Activated T-helper 1 cell treated with anti-CD3 and anti-CD28 coated beads, Interleukin-12 subunit alpha, Interleukin-12 subunit beta, Interleukin-2, Interleukin-4 antibody, amounts not matched to agents 30 ng/mL and 10 ng/mL and 1 ng/mL, durations not matched to agents 14 hours and 24 hours and 36 hours (primary cell): Measurements from ENCODE around the gene SERPIND1. TPM values are rescaled to one million over a fixed set of nuclear protein-coding genes. Genes with fewer than 3 reads are reported as not detected.
"Not testable (repeated sequence)": the region's sequence is repeated elsewhere in the genome, so short reads cannot be mapped to it uniquely, and the experiment has no call there.

ENCODE experiments used
- DNase-seq: peaks from one replicate; pipeline ENCODE4 v3.0.0; 2021; ENCODE audit warnings: low spot score
- H3K27ac Mint-ChIP-seq: one replicate; pipeline ENCODE4 v1.8.0; 2021; ENCODE audit warnings: mild to moderate bottlenecking, mixed read lengths
- H3K27me3 Mint-ChIP-seq: one replicate; pipeline ENCODE4 v1.8.0; 2022; ENCODE audit warnings: mild to moderate bottlenecking, moderate library complexity, mixed read lengths; ENCODE audit not compliant: insufficient read depth
- H3K36me3 Mint-ChIP-seq: one replicate; pipeline ENCODE4 v1.8.0; 2021; ENCODE audit warnings: low read depth, mixed read lengths
- H3K4me1 Mint-ChIP-seq: one replicate; pipeline ENCODE4 v1.8.0; 2021; ENCODE audit warnings: low read depth, mixed read lengths
- H3K4me3 Mint-ChIP-seq: one replicate; pipeline ENCODE4 v1.8.0; 2021; ENCODE audit warnings: mild to moderate bottlenecking, moderate library complexity, mixed read lengths
- H3K9me3 Mint-ChIP-seq: one replicate; pipeline ENCODE4 v1.8.0; 2021; ENCODE audit warnings: mixed read lengths
- intact Hi-C: fragments of 100-400 bp; cut with micrococcal nuclease; formaldehyde crosslinking; loops from one replicate; pipeline ENCODE4 v1.15.1; 2024
- total RNA-seq: library from RNA; stranded (reverse); gene quantifications from 2 replicates; pipeline ENCODE4 v1.2.3, GENCODE V29; 2022

SERPIND1 gene
- total RNA-seq, 1 donor from 2014 or later: not detected

- H3K36me3 Mint-ChIP-seq, H3K9me3 Mint-ChIP-seq, intact Hi-C loops, H3K4me1 Mint-ChIP-seq, H3K4me3 Mint-ChIP-seq, DNase-seq, H3K27me3 Mint-ChIP-seq, H3K27ac Mint-ChIP-seq: not testable (repeated sequence)
Measured at GRCh38 chr22:20769496-20769826, 4.5 kb upstream of the SERPIND1 start.

GRCh38 chr22:20771918-20772625 lies 1.8 kb upstream of the SERPIND1 start:
- no peaks in the 10 kb centered on the region for H3K27me3 Mint-ChIP-seq
- no peak overlapping the region for H3K27ac Mint-ChIP-seq
- no peaks in the 10 kb centered on the region for H3K4me1 Mint-ChIP-seq
- intact Hi-C loops: no loop called here
- H3K4me3 Mint-ChIP-seq: no peak overlapping the region
- no peaks in the 10 kb centered on the region for H3K9me3 Mint-ChIP-seq
- H3K36me3 Mint-ChIP-seq: peaks cover 1% of the 10 kb centered on the region
- no peak for DNase-seq

GRCh38 chr22:20774882-20775281 lies 969 bp downstream of the SERPIND1 start:
- no peaks in the 10 kb centered on the region for H3K4me1 Mint-ChIP-seq
- DNase-seq: no peak

GRCh38 chr22:20775342-20775895 lies 1.5 kb downstream of the SERPIND1 start:
- intact Hi-C loops: no loop called here
- no peaks in the 10 kb centered on the region for H3K4me1 Mint-ChIP-seq
- no peaks in the 10 kb centered on the region for H3K27me3 Mint-ChIP-seq
- H3K36me3 Mint-ChIP-seq: peaks cover 13% of the 10 kb centered on the region
- H3K4me3 Mint-ChIP-seq: no peak overlapping the region
- no peaks in the 10 kb centered on the region for H3K9me3 Mint-ChIP-seq
- DNase-seq: no peak
- H3K27ac Mint-ChIP-seq: no peak overlapping the region

More at GRCh38 chr22:20774882-20775281, 969 bp downstream of the SERPIND1 start:
- Mint-ChIP-seq H3K9me3 (no peaks in the 10 kb centered on the region), H3K36me3 (peaks cover 9% of the 10 kb centered on the region), H3K27ac (no peak overlapping the region), H3K27me3 (no peaks in the 10 kb centered on the region), H3K4me3 (no peak overlapping the region)
- intact Hi-C loops: no loop called here

- no peak for DNase-seq
- Mint-ChIP-seq H3K27me3 (no peaks in the 10 kb centered on the region), H3K4me3 (no peak overlapping the region), H3K9me3 (no peaks in the 10 kb centered on the region), H3K4me1 (no peaks in the 10 kb centered on the region), H3K36me3 (peaks cover 13% of the 10 kb centered on the region), H3K27ac (no peak overlapping the region)
- intact Hi-C loops: no loop called here
Measured at GRCh38 chr22:20776624-20777405, 2.9 kb downstream of the SERPIND1 start.

- intact Hi-C loops: no loop called here
Measured at GRCh38 chr22:20777420-20778177, 3.7 kb downstream of the SERPIND1 start.

GRCh38 chr22:20779014-20779817 lies 5.3 kb downstream of the SERPIND1 start:
- Mint-ChIP-seq H3K36me3 (peaks cover 17% of the 10 kb centered on the region), H3K27me3 (no peaks in the 10 kb centered on the region), H3K4me3 (no peak overlapping the region), H3K27ac (no peak overlapping the region), H3K9me3 (no peaks in the 10 kb centered on the region), H3K4me1 (peaks cover 3% of the 10 kb centered on the region)
- intact Hi-C loops: no loop called here
- DNase-seq: no peak

More at GRCh38 chr22:20777420-20778177, 3.7 kb downstream of the SERPIND1 start:
- no peaks in the 10 kb centered on the region for H3K9me3 Mint-ChIP-seq
- no peaks in the 10 kb centered on the region for H3K4me1 Mint-ChIP-seq
- no peak overlapping the region for H3K4me3 Mint-ChIP-seq
- no peak overlapping the region for H3K27ac Mint-ChIP-seq
- DNase-seq: no peak
- no peaks in the 10 kb centered on the region for H3K27me3 Mint-ChIP-seq
- peaks cover 13% of the 10 kb centered on the region for H3K36me3 Mint-ChIP-seq

GRCh38 chr22:20779818-20780158 lies 5.9 kb downstream of the SERPIND1 start:
- H3K27ac Mint-ChIP-seq: no peak overlapping the region
- H3K9me3 Mint-ChIP-seq: no peaks in the 10 kb centered on the region
- no peak for DNase-seq
- H3K4me3 Mint-ChIP-seq: no peak overlapping the region
- intact Hi-C loops: loop anchor here (5.0 kb wide), 1 partner anchor 78 kb away; the partner anchor contains the start of genes PI4KA and SNAP29
- H3K4me1 Mint-ChIP-seq: peaks cover 7% of the 10 kb centered on the region
- peaks cover 21% of the 10 kb centered on the region for H3K36me3 Mint-ChIP-seq
- no peaks in the 10 kb centered on the region for H3K27me3 Mint-ChIP-seq

GRCh38 chr22:20781272-20781990 lies 7.5 kb downstream of the SERPIND1 start:
- peaks cover 7% of the 10 kb centered on the region for H3K4me1 Mint-ChIP-seq
- no peaks in the 10 kb centered on the region for H3K27me3 Mint-ChIP-seq
- intact Hi-C loops: loop anchor here (5.0 kb wide), 1 partner anchor 76 kb away; the partner anchor contains the start of genes PI4KA and SNAP29
- H3K36me3 Mint-ChIP-seq: peaks cover 19% of the 10 kb centered on the region
- no peak overlapping the region for H3K4me3 Mint-ChIP-seq
- DNase-seq: no peak
- no peak overlapping the region for H3K27ac Mint-ChIP-seq
- no peaks in the 10 kb centered on the region for H3K9me3 Mint-ChIP-seq

GRCh38 chr22:20782083-20782482 lies 8.2 kb downstream of the SERPIND1 start:
- peaks cover 19% of the 10 kb centered on the region for H3K36me3 Mint-ChIP-seq

GRCh38 chr22:20782596-20783299 lies 8.8 kb downstream of the SERPIND1 start:
- H3K27ac Mint-ChIP-seq: no peak overlapping the region
- no peak overlapping the region for H3K4me3 Mint-ChIP-seq
- DNase-seq: no peak
- no peaks in the 10 kb centered on the region for H3K27me3 Mint-ChIP-seq
- H3K36me3 Mint-ChIP-seq: peaks cover 19% of the 10 kb centered on the region
- intact Hi-C loops: loop anchor here (5.0 kb wide), 1 partner anchor 75 kb away; the partner anchor contains the start of genes PI4KA and SNAP29
- no peaks in the 10 kb centered on the region for H3K9me3 Mint-ChIP-seq
- H3K4me1 Mint-ChIP-seq: peaks cover 7% of the 10 kb centered on the region

More at GRCh38 chr22:20782083-20782482, 8.2 kb downstream of the SERPIND1 start:
- Mint-ChIP-seq H3K27ac (no peak overlapping the region), H3K27me3 (no peaks in the 10 kb centered on the region), H3K9me3 (no peaks in the 10 kb centered on the region), H3K4me1 (peaks cover 7% of the 10 kb centered on the region), H3K4me3 (no peak overlapping the region)
- no peak for DNase-seq
- intact Hi-C loops: loop anchor here (5.0 kb wide), 1 partner anchor 75 kb away; the partner anchor contains the start of genes PI4KA and SNAP29
